Thoracic aorta (tissue), 2 donors: ENCODE results near the gene SPAG16. TPM values are rescaled to one million over a fixed set of nuclear protein-coding genes. Genes with fewer than 3 reads are reported as not detected.
"Not testable (repeated sequence)": the region's sequence is repeated elsewhere in the genome, so short reads cannot be mapped to it uniquely, and the experiment has no call there.

Source experiments
- ATAC-seq: fragments of 150-250 bp; one replicate; pipeline ENCODE4 v1.8.0; 2017; ENCODE audit warnings: low read depth; ENCODE audit not compliant: insufficient number of reproducible peaks, low FRiP score
- DNase-seq: peaks from one replicate; pipeline ENCODE4 v3.0.0-alpha.2; 2020; ENCODE audit warnings: low spot score
- H3K27ac ChIP-seq, 2 donors: fragments of 200-600 bp; sonication (generic); 1 replicate in 1 of 2; 2 replicates in 1 of 2; pipeline ENCODE4 v1.5.1; 2016; ENCODE audit warnings: mild to moderate bottlenecking in 2 of 2, moderate library complexity in 2 of 2
- H3K27me3 ChIP-seq: fragments of 200-600 bp; sonication (generic); replicated peaks from 2 replicates; pipeline ENCODE4 v1.6.0; 2016; ENCODE audit warnings: mild to moderate bottlenecking; ENCODE audit not compliant: insufficient read depth
- H3K36me3 ChIP-seq: fragments of 200-600 bp; sonication (generic); one replicate; pipeline ENCODE4 v1.5.1; 2016
- H3K4me1 ChIP-seq, 2 donors: fragments of 200-600 bp; sonication (generic); 1 replicate in 1 of 2; 2 replicates in 1 of 2; pipeline versions ENCODE4 v1.5.1 to v1.6.0; 2016; ENCODE audit warnings: low read depth in 2 of 2, mild to moderate bottlenecking in 1 of 2; ENCODE audit not compliant: control insufficient read depth in 1 of 2
- H3K4me3 ChIP-seq: fragments of 200-600 bp; sonication (generic); 2 replicates; pipeline ENCODE4 v1.5.1; 2016; ENCODE audit warnings: mild to moderate bottlenecking
- H3K9me3 ChIP-seq: fragments of 200-600 bp; sonication (generic); 2 replicates; pipeline ENCODE4 v1.5.1; 2016
- total RNA-seq, 2 donors: library from RNA; depleted of rRNA; stranded (reverse); fragments of >200 nt; gene quantifications; one replicate each; pipeline versions ENCODE4 v1.1.0 to v1.2.3, GENCODE V29; 2016
- TF ChIP-seq, protein P1 (sequence below): fragments of 200-600 bp; sonication (generic); IDR thresholded peaks from one replicate; pipeline ENCODE4 v1.5.1; 2019; ENCODE audit warnings: antibody characterized with exemption

Gene SPAG16
- total RNA-seq, 2 donors from 2014 or later = 7.4 to 26.3 TPM

DNA sequence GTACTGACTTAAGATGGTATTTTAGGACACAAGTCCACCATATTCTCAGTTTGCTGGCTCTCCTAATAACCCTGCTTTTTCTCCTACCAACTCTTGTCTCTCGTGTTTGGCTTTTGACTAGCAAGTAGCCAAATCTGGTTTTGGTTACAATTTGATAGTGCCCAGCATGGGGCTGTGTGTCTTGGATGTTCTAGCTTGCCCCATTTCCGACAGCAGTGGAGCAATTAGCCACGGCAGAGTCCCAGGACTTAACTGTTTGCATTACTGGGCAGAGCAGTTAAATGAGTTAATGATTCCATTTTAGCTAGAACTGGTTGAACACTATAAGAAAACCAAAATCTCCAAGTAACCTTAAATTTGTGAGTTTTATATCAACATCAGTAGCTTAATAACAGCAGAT lies 18.6 kb upstream of the SPAG16 start:
- ATAC-seq (no peak), DNase-seq (no peak)
- Histone ChIP-seq H3K4me3 (no peak overlapping the region), H3K36me3 (no peaks in the 10 kb centered on the region), H3K27me3 (no peaks in the 10 kb centered on the region), H3K27ac (no peak overlapping the region), H3K9me3 (no peaks in the 10 kb centered on the region), H3K4me1 (no peaks in the 10 kb centered on the region)
- TF ChIP-seq, protein P1, sequence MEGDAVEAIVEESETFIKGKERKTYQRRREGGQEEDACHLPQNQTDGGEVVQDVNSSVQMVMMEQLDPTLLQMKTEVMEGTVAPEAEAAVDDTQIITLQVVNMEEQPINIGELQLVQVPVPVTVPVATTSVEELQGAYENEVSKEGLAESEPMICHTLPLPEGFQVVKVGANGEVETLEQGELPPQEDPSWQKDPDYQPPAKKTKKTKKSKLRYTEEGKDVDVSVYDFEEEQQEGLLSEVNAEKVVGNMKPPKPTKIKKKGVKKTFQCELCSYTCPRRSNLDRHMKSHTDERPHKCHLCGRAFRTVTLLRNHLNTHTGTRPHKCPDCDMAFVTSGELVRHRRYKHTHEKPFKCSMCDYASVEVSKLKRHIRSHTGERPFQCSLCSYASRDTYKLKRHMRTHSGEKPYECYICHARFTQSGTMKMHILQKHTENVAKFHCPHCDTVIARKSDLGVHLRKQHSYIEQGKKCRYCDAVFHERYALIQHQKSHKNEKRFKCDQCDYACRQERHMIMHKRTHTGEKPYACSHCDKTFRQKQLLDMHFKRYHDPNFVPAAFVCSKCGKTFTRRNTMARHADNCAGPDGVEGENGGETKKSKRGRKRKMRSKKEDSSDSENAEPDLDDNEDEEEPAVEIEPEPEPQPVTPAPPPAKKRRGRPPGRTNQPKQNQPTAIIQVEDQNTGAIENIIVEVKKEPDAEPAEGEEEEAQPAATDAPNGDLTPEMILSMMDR = no peak

DNA sequence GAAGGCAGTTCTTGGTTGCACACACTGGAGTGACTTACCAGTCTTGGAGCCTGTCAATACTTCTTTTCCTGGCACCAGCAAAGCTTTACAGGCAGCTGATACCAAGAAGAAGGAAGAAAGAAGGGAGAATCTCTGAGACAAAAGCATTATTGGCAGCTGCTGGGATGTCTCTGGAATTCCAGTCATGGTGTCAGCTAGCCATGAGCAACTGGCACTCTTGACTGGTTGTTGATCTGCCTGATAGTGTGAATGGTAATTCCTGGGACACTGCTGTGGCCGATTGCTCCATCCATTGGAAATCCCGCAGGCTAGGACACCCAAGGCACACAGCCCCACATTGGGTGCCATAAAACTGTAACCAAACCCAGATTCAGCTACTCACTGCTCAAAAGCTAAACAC lies 17.8 kb upstream of the SPAG16 start:
- no peak overlapping the region for H3K27ac ChIP-seq
- no peaks in the 10 kb centered on the region for H3K9me3 ChIP-seq
- TF ChIP-seq, protein P1 = no peak
- DNase-seq (no peak), ATAC-seq (no peak)
- no peaks in the 10 kb centered on the region for H3K4me1 ChIP-seq
- no peaks in the 10 kb centered on the region for H3K27me3 ChIP-seq
- no peak overlapping the region for H3K4me3 ChIP-seq
- no peaks in the 10 kb centered on the region for H3K36me3 ChIP-seq

DNA sequence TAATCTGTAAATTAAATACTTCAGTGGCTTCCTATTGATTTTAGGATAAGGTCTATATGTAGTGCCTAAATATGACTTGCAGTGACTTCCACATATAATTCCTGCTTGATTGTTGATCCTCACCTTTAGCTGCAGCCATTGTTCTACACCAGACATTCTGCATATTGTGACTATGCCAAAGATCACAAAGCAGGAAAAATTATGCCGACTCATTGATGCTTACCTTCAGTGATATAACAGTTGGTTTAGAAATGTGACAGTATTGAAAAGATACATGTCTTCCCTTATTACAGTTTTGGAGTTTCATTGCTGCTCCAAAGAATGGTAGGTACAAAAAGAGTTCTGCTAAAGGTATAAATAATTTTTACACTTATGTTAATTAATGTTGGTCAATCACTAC lies 12.3 kb upstream of the SPAG16 start:
- Histone ChIP-seq H3K9me3 (peaks cover under 1% of the 10 kb centered on the region), H3K4me3 (no peak overlapping the region), H3K4me1 (no peaks in the 10 kb centered on the region), H3K27me3 (no peaks in the 10 kb centered on the region), H3K27ac (no peak overlapping the region), H3K36me3 (no peaks in the 10 kb centered on the region)
- ATAC-seq (no peak), DNase-seq (no peak)
- TF ChIP-seq, protein P1 = no peak

DNA sequence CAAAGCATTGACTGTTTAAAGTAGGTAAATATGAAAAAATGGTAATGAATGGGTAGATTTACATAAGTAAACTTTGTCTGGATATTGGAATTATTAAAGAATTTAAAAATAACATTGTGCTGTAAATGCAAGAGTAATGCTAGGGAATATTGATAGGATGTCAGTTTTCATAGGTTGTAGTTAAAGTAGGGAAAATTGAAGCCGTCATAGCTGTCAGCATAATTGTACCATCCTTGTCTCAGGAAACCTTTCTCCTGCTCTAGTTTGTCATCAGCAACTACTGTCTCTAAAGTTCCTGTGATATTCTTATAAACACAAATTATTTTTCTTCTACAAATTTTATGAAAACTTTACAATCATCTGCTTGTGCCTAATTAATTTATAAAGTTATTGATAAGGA lies 10.1 kb upstream of the SPAG16 start:
- no peak for ATAC-seq
- no peak overlapping the region for H3K27ac ChIP-seq
- TF ChIP-seq, protein P1 = no peak
- H3K9me3 ChIP-seq = peaks cover 4% of the 10 kb centered on the region
- H3K27me3 ChIP-seq = no peaks in the 10 kb centered on the region
- H3K4me3 ChIP-seq = no peak overlapping the region
- H3K4me1 ChIP-seq = no peaks in the 10 kb centered on the region
- DNase-seq = no peak
- H3K36me3 ChIP-seq = no peaks in the 10 kb centered on the region

DNA sequence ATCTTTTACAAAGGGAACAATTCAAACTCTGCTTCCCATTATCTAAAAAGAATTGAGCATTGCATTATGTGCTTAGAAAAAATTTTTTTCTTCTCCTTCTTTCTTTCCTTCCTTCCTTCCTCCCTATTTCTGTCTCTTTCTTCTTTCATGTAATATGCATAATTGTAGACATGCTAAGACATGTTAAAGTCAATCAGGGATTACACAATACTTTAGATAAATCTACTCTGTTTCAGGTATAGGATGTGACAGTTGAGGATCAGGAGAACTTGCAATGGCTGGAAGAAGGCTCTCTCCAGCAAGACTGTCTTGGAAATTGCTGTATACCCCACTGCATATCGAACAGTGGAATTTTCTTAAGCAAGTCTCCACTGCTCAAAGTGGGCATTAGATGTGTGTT lies 9.0 kb upstream of the SPAG16 start:
- no peak for ATAC-seq
- TF ChIP-seq, protein P1 = no peak

DNA sequence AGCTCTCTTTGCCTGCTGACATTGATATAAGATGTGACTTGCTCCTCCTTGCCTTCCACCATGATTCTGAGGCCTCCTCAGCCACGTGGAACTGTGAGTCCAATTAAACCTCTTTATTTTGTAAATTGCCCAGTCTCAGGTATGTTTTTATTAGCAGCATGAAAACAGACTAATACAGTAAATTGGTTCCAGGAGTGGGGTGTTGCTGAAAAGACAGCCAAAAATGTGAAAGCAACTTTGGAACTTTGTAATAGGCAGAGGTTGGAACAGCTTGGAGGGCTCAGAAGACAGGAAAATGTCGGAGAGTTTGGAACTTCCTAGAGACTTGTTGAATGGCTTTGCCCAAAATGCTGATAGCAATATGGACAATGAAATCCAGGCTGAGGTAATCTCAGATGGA lies 7.1 kb upstream of the SPAG16 start:
- ATAC-seq, H3K4me3 ChIP-seq, H3K27ac ChIP-seq, H3K4me1 ChIP-seq, H3K27me3 ChIP-seq, DNase-seq, H3K36me3 ChIP-seq, H3K9me3 ChIP-seq: not testable (repeated sequence)

More for the DNA sequence above, 9.0 kb upstream of the SPAG16 start:
- DNase-seq = no peak
- Histone ChIP-seq H3K36me3 (no peaks in the 10 kb centered on the region), H3K4me3 (no peak overlapping the region), H3K4me1 (no peaks in the 10 kb centered on the region), H3K9me3 (peaks cover 4% of the 10 kb centered on the region), H3K27me3 (no peaks in the 10 kb centered on the region), H3K27ac (no peak overlapping the region)
